ENCODE measurements around the gene CMTM4. TPM values are rescaled to one million over a fixed set of nuclear protein-coding genes. Genes with fewer than 3 reads are reported as not detected.

The CMTM4 gene
- total and polyA plus RNA-seq, 2 of the 4 experiments (the other 2 are of a cell fraction): 9.0 to 14.5 TPM

DNA sequence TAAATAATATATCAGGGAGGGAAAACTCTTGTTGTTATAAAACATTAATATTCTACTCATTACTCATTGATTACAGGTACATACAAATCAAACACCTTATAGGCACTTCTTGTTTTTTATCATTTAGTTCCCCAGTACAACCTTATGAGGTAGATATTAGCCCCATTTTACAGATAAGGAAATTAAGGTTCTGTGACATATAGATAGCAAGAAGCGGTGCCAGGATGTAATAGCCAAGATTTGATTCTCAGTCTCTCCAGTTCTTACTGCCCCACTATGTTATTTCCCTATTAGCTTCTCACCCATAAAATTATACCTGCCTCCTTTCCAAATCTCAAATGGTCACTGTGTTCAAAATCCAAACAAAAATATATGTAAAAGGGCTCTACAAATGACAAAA, 55.2 kb downstream of the CMTM4 start:
- Histone ChIP-seq H3K9me1 (ENCODE audit: insufficient read depth, low read length) (0 out of 2 replicates have a peak, but pooled peaks cover 3% of the 10 kb centered on the region), H3K9ac (ENCODE audit: low read depth, low read length) (no peak overlapping the region), H4K8ac (ENCODE audit: low read depth in 2 of 2, low read length in 2 of 2) (no peak overlapping the region), H3K27me3 (ENCODE audit: control insufficient read depth, insufficient read depth, low read length) (no peaks in the 10 kb centered on the region), H4K20me1 (ENCODE audit: insufficient read depth, low read length) (no peaks in the 10 kb centered on the region), H2BK20ac (ENCODE audit: low read depth, low read length) (no peak overlapping the region), H3K27ac (ENCODE audit: insufficient read depth, low read length) (no peak overlapping the region), H3K4me1 (ENCODE audit: control insufficient read depth, insufficient read depth, low read length) (0 out of 2 replicates have a peak, but pooled peaks cover 2% of the 10 kb centered on the region), H2AK9ac (replicated peaks; ENCODE audit: low read depth, low read length, poor library complexity) (no peak overlapping the region), H2AFZ (replicated peaks; ENCODE audit: low read length, poor library complexity) (no peak overlapping the region), H2AK5ac (ENCODE audit: low read depth, low read length) (no peak overlapping the region), H3K36me3 (ENCODE audit: control insufficient read depth, insufficient read depth, low read length) (no peaks in the 10 kb centered on the region), H2BK120ac (ENCODE audit: low read depth, low read length) (no peak overlapping the region), H4K91ac (ENCODE audit: insufficient read depth, low read depth, low read length) (no peak overlapping the region), H3K4me2 (ENCODE audit: low read depth, low read length) (no peak overlapping the region), H3K79me1 (ENCODE audit: low read depth in 1 of 2, low read length in 2 of 2) (no peaks in the 10 kb centered on the region), H3K9me3 (ENCODE audit: control insufficient read depth, insufficient read depth, low read length) (no peaks in the 10 kb centered on the region), H3K56ac (ENCODE audit: extremely low read depth, insufficient read depth, low read length) (no peak overlapping the region), H4K5ac (ENCODE audit: low read depth, low read length) (no peak overlapping the region), H3K18ac (ENCODE audit: low read depth, low read length) (no peak overlapping the region), H2BK5ac (ENCODE audit: low read depth, low read length, poor library complexity, severe bottlenecking) (no peak overlapping the region), H3K14ac (replicated peaks; ENCODE audit: low read depth, low read length) (no peak overlapping the region), H3K23ac (ENCODE audit: low read depth, low read length) (no peak overlapping the region), H3K4ac (ENCODE audit: low read depth, low read length) (no peak overlapping the region), H3K4me3 (ENCODE audit: insufficient read depth, low read depth, low read length) (no peak overlapping the region), H2BK15ac (ENCODE audit: low read depth, low read length) (no peak overlapping the region)
- no peak for ATAC-seq (ENCODE audit: low read depth)
- no peak for DNase-seq
- in situ Hi-C loops (cut with MboI; ENCODE audit: low sequenced_read_pairs) (no loop called here), dilution Hi-C loops (cut with HindIII; ENCODE audit: low sequenced_read_pairs, unreplicated experiment) (no loop called here), intact Hi-C loops (cut with micrococcal nuclease) (no loop called here)
- no CpG with 5 or more reads among the region's 1 CpG for WGBS, 2 experiments (ENCODE audit: extremely low coverage in 2 of 2, insufficient read length in 1 of 2)
- ChIA-PET CTCF (interaction anchor here (1.2 kb wide), 1 partner anchor 10 kb away, joined by 6 read pairs; no protein-coding TSS in a partner anchor), POLR2A (ENCODE audit: unreplicated experiment) (no interaction called here)
- no TSS peak for BruUV-seq (replicated peaks)
- no peak for TF ChIP-seq NFE2L2 (IDR thresholded peaks at IDR 0.05; ENCODE audit: low read depth, low read length)
- no peak for TF ChIP-seq SMC3 (IDR thresholded peaks at IDR 0.05; ENCODE audit: low read depth, low read length)
- TF ChIP-seq BHLHE40 (IDR thresholded peaks at IDR 0.05; ENCODE audit: low read depth, low read length): no peak

Measured in IMR-90 (cell line).